NT2/D1 (cell line): ENCODE measurements around the gene PPP2R5A.

Source experiments
- DNase-seq: peaks from one replicate; pipeline ENCODE4 v3.0.0-alpha.2; 2011; ENCODE audit warnings: low read depth, low spot score
- H3K27me3 ChIP-seq: 2 replicates; pipeline ENCODE4 v1.6.0; 2011; ENCODE audit warnings: mild to moderate bottlenecking; ENCODE audit not compliant: insufficient read length, insufficient read depth
- H3K36me3 ChIP-seq: 2 replicates; pipeline ENCODE4 v1.6.1; 2011; ENCODE audit warnings: mild to moderate bottlenecking, low read length, mixed read lengths; ENCODE audit not compliant: insufficient read depth, insufficient read length
- H3K4me1 ChIP-seq: 2 replicates; pipeline ENCODE4 v1.5.1; 2011; ENCODE audit not compliant: insufficient read depth, insufficient read length
- H3K4me3 ChIP-seq: 2 replicates; pipeline ENCODE4 v1.5.1; 2011; ENCODE audit warnings: low read depth; ENCODE audit not compliant: insufficient read length
- H3K9ac ChIP-seq: 2 replicates; pipeline ENCODE4 v1.6.0; 2011; ENCODE audit warnings: low read depth; ENCODE audit not compliant: insufficient read length
- H3K9me3 ChIP-seq: 2 replicates; pipeline ENCODE4 v1.5.1; 2011; ENCODE audit warnings: mild to moderate bottlenecking, low read length; ENCODE audit not compliant: insufficient read depth
- SUZ12 ChIP-seq: IDR thresholded peaks from 2 replicates; pipeline ENCODE4 v1.6.1; 2011; ENCODE audit not compliant: insufficient read length, insufficient read depth; ENCODE audit errors: extremely low read depth
- YY1 ChIP-seq: IDR thresholded peaks from 2 replicates; pipeline ENCODE4 v1.6.1; 2011; ENCODE audit not compliant: insufficient read length, insufficient read depth
- ZNF274 ChIP-seq: IDR thresholded peaks from 2 replicates; pipeline ENCODE4 v1.6.1; 2011; ENCODE audit warnings: mild to moderate bottlenecking, low read depth, low read length

The PPP2R5A gene

DNA sequence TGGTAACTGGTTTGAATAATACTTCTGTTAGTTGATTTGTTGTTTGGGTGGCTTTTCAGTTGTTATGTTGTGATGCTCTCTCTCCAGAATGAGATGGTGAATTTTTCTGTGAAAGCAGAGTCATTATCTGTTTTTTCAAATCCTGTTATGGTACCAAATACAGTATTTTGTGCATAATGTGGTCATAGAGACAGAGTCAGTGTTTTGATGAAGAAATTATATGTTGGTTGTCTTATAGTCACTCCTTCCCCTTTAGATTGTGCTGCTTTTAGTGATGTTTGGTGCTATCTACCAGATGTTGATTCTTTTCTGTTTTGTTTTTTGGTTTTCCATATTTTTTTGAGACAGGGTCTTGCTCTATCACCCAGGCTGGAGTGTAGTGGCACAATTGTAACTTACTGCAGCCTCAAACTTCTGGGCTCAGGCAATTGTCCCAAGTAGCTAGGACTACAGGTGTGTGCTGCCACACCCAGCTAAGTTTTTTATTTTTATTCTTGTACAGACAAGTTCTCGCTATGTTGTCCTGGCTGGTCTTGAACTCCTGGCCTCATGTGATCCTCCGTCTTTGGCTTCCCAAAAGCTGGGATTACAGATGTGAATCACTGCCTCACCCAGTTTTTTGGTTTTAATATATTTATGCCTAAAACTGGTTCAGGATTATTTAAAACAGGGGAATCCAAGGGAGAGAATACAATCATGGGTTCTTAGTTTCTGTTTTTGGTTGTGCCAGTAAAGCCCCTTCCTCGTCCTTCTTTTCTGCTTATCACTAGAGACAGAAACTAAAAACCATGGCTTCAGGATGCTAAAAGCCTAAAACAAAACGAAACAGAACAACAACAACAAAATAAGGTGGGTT lies 7.3 kb downstream of the PPP2R5A start:
- Histone ChIP-seq H3K36me3 (no peaks in the 10 kb centered on the region), H3K4me3 (no peak overlapping the region), H3K9ac (no peak overlapping the region), H3K27me3 (no peaks in the 10 kb centered on the region), H3K4me1 (no peaks in the 10 kb centered on the region), H3K9me3 (no peaks in the 10 kb centered on the region)
- DNase-seq = no peak
- TF ChIP-seq SUZ12 = no peak
- no peak for TF ChIP-seq ZNF274
- TF ChIP-seq YY1 = no peak

DNA sequence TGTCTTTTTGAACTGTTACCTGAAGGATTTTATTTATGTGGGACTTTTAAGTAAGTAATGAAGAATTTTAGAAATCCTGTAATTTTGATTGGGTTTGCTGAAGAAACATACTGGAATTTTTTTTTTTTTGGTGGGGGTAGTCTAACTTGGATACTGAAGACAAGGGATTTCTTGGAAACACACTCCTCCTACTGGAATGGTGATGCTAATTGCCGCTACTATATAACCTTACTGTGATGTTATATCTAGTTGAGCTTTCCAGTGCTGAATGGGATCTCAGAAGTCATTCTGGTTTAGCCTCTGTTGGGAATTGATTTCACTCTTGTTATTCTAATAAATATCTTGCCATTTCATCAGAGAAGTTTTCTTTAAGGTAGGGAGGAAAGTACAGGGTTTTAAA lies 8.4 kb downstream of the PPP2R5A start:
- no peak for DNase-seq
- Histone ChIP-seq H3K4me1 (no peaks in the 10 kb centered on the region), H3K9ac (no peak overlapping the region), H3K9me3 (no peaks in the 10 kb centered on the region), H3K27me3 (no peaks in the 10 kb centered on the region), H3K4me3 (no peak overlapping the region), H3K36me3 (no peaks in the 10 kb centered on the region)
- TF ChIP-seq YY1 (no peak), ZNF274 (no peak), SUZ12 (no peak)

- no peak for DNase-seq
- no peaks in the 10 kb centered on the region for H3K9me3 ChIP-seq
- TF ChIP-seq YY1 (no peak), ZNF274 (no peak), SUZ12 (no peak)
- H3K9ac ChIP-seq = no peak overlapping the region
- no peaks in the 10 kb centered on the region for H3K27me3 ChIP-seq
- no peak overlapping the region for H3K4me3 ChIP-seq
- H3K4me1 ChIP-seq = no peaks in the 10 kb centered on the region
- no peaks in the 10 kb centered on the region for H3K36me3 ChIP-seq
Measured at GRCh38 chr1:212294983-212295382, 9.8 kb downstream of the PPP2R5A start.

DNA sequence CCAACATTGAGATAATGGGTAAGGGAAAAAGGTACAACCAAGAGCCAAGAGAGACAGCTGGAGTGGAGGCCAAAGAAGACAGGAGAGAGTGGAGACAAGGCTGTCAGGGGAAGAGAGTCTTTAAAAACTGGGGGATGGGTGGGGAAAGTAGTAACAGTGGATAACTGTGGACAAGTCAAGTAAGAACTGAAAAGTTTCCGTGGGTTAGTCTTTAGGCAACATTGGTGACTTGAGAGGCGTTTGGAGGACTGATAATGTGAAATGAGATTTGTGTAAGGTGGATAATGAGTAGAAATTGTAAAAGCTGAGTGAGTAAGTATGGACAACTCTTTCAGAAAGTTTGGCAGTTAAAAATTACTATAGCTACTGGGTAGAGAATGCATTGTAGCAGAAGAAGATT lies 10.4 kb downstream of the PPP2R5A start:
- TF ChIP-seq YY1 (no peak), SUZ12 (no peak), ZNF274 (no peak)

DNA sequence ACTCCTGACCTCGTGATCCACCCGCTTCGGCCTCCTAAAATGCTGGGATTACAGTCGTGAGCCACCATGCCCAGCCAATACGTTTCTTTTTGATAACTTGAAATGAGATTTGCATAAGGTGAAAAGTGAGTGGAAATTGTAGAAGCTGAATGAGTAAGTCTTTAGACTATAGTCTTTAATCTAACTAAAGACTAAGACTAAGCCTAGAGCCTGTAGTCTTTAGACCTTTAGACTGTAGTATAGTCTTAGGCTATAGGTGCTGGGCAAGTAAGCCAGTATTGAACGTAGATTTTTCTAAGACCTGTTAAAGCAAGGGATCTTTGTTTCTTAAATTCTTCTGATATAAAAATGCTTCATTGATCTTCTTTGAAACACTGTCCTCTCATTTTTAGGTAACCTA lies 12.1 kb downstream of the PPP2R5A start:
- Histone ChIP-seq H3K36me3 (no peaks in the 10 kb centered on the region), H3K27me3 (no peaks in the 10 kb centered on the region), H3K4me1 (no peaks in the 10 kb centered on the region), H3K4me3 (no peak overlapping the region), H3K9ac (no peak overlapping the region), H3K9me3 (no peaks in the 10 kb centered on the region)
- TF ChIP-seq SUZ12 (no peak), YY1 (no peak), ZNF274 (no peak)
- no peak for DNase-seq

More for the DNA sequence above, 10.4 kb downstream of the PPP2R5A start:
- Histone ChIP-seq H3K9me3 (no peaks in the 10 kb centered on the region), H3K4me1 (no peaks in the 10 kb centered on the region), H3K36me3 (no peaks in the 10 kb centered on the region), H3K4me3 (no peak overlapping the region), H3K9ac (no peak overlapping the region), H3K27me3 (no peaks in the 10 kb centered on the region)
- no peak for DNase-seq

GRCh38 chr1:212301580-212301979 lies 16.4 kb downstream of the PPP2R5A start:
- no peak for DNase-seq
- Histone ChIP-seq H3K9ac (no peak overlapping the region), H3K4me3 (no peak overlapping the region), H3K27me3 (no peaks in the 10 kb centered on the region), H3K9me3 (peaks cover 6% of the 10 kb centered on the region; the same call in 1 of the 2 replicates), H3K36me3 (no peaks in the 10 kb centered on the region), H3K4me1 (no peaks in the 10 kb centered on the region)
- no peak for TF ChIP-seq YY1

GRCh38 chr1:212302745-212303383 lies 17.7 kb downstream of the PPP2R5A start:
- no peak for TF ChIP-seq ZNF274
- no peak for TF ChIP-seq SUZ12
- TF ChIP-seq YY1 = no peak
- Histone ChIP-seq H3K36me3 (no peaks in the 10 kb centered on the region), H3K4me1 (no peaks in the 10 kb centered on the region), H3K9me3 (peaks cover 6% of the 10 kb centered on the region; the same call in 1 of the 2 replicates), H3K27me3 (no peaks in the 10 kb centered on the region), H3K9ac (no peak overlapping the region), H3K4me3 (no peak overlapping the region)
- DNase-seq = no peak
